ENCODE data around the gene PITPNC1.
"Not testable (repeated sequence)": the region's sequence is repeated elsewhere in the genome, so short reads cannot be mapped to it uniquely, and the experiment has no call there.

The PITPNC1 gene

DNA sequence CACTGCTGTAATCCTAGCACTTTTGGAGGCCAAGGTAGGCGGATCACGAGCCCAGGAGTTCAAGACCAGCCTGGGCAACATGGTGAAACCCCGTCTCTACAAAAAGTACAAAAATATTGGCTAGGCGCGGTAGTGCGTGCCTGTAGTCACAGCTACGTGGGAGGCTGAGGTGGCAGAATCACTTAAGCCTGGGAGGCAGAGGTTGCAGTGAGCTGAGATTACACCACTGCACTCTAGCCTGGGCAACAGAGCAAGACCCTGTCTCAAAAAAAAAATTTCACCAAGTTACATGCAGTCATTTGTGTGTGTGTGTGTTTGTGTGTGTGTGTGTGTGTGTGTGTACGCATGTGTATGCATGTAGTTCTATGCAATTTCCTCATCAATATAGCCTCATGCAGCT is 325.8 kb downstream of the PITPNC1 start:
- H3K4me3 Mint-ChIP-seq, ATAC-seq, H3K27me3 Mint-ChIP-seq, H3K27ac Mint-ChIP-seq, H3K4me1 Mint-ChIP-seq, H3K9me3 Mint-ChIP-seq, H3K36me3 Mint-ChIP-seq: not testable (repeated sequence)

DNA sequence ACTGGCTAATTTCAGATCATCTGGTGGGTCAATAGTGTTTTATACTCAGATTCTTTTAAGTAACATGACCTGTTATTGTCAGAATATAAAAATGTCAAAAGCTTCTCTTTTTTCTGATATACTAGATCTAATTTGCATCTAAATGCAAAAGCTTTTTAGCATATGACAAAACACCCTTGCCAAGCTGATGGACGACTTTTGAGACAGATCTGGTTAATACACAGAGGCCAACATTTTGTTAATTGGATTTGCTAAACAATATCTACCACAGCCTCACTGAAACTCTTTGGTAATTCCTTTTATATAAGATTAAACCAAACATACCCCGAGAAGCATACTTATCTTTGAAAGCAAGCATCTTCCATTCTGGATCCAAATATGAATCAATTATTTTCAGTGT is 330.4 kb downstream of the PITPNC1 start:
- Mint-ChIP-seq H3K27ac (no peak overlapping the region), H3K9me3 (no peaks in the 10 kb centered on the region), H3K27me3 (peaks cover 8% of the 10 kb centered on the region), H3K4me1 (no peaks in the 10 kb centered on the region), H3K4me3 (no peak overlapping the region), H3K36me3 (no peaks in the 10 kb centered on the region)
- no peak for ATAC-seq

DNA sequence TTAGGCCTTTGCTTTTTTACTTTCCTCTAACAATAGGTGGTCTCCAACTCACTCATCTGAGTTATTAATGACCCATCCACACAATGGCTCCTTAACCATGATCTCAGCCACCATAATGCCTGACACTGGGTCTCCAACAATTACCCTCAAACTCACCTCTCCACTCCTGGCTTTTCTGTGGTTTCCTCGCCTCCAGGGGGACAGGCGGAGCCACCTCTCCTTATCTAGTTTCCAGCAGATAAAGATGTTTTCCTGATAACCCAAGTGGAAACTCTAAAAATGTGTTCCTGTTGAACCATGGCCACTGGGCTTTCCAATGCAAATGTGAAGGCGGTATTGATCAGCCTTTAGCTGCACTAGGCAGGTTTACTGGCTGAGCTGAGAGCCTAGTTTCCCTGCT is 331.3 kb downstream of the PITPNC1 start:
- ATAC-seq, result no peak
- H3K27me3 Mint-ChIP-seq, result peaks cover 8% of the 10 kb centered on the region
- no peaks in the 10 kb centered on the region for H3K9me3 Mint-ChIP-seq
- H3K4me1 Mint-ChIP-seq, result no peaks in the 10 kb centered on the region
- no peak overlapping the region for H3K4me3 Mint-ChIP-seq
- H3K27ac Mint-ChIP-seq, result no peak overlapping the region
- H3K36me3 Mint-ChIP-seq, result no peaks in the 10 kb centered on the region

DNA sequence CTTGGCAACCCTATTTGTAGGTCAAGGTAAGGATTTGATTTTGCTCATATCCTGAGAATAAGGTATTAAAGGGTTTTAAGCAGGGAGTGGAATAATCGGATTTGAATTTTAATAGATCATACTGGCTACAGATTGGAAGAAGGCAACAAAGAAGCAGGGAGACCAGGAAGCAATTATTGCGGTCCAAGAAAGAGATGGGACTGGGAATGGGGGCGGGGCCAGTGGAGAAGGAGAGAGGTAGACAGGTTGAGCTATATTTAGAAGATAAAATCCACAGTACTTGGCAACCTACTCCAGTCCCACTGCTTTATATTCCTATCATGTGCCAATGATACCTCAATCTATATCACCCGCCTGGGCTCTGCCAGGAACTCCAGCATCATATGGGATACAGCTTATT is 334.8 kb downstream of the PITPNC1 start:
- Mint-ChIP-seq H3K27me3 (peaks cover 8% of the 10 kb centered on the region), H3K36me3 (peaks cover 4% of the 10 kb centered on the region), H3K4me1 (peaks cover 5% of the 10 kb centered on the region), H3K4me3 (no peak overlapping the region), H3K9me3 (peaks cover 3% of the 10 kb centered on the region), H3K27ac (no peak overlapping the region)
- ATAC-seq, result no peak

DNA sequence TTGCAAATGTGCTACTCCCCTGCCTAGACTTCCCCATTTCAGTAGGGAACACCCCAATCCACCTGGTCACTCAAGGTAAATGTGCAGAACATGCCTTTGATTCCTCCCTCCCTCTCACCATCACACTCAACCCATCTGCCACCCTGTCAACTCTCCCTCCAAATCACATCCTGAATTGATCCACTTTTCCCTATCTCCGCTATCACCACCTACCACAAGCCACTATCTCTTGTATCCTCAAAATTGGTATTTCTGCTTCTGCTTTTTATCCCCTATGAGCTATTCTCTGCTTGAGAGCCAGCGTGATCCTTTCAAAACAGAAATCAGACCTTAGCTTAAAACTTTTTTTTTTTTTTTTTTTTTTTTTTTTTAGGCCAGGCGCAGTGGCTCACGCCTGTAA is 335.3 kb downstream of the PITPNC1 start:
- H3K4me1 Mint-ChIP-seq, result peaks cover 10% of the 10 kb centered on the region
- no peak overlapping the region for H3K27ac Mint-ChIP-seq
- peaks cover 8% of the 10 kb centered on the region for H3K27me3 Mint-ChIP-seq
- peaks cover 3% of the 10 kb centered on the region for H3K9me3 Mint-ChIP-seq
- no peak overlapping the region for H3K4me3 Mint-ChIP-seq
- ATAC-seq, result no peak
- H3K36me3 Mint-ChIP-seq, result peaks cover 4% of the 10 kb centered on the region

DNA sequence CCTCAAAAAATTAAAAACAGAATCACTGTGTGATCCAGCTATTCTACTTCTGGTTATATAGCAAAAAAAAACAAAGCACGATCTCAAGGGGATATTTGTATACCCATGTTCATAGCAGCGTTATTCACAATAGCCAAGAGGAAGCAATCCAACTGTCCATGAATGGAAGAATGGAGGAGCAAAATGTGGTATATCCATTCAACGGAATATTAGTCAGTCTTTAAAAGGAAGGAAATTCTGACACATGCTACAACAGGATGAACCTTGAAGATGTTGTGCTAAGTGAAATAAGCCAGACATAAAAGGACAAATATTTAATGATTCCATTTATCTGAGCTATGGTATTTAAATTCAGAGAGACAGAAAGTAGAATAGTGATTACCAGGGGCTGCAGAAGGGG is 336.1 kb downstream of the PITPNC1 start:
- Mint-ChIP-seq H3K4me3 (no peak overlapping the region), H3K4me1 (peaks cover 14% of the 10 kb centered on the region), H3K9me3 (peaks cover 3% of the 10 kb centered on the region), H3K27me3 (peaks cover 8% of the 10 kb centered on the region), H3K36me3 (peaks cover 4% of the 10 kb centered on the region), H3K27ac (no peak overlapping the region)
- ATAC-seq, result no peak

DNA sequence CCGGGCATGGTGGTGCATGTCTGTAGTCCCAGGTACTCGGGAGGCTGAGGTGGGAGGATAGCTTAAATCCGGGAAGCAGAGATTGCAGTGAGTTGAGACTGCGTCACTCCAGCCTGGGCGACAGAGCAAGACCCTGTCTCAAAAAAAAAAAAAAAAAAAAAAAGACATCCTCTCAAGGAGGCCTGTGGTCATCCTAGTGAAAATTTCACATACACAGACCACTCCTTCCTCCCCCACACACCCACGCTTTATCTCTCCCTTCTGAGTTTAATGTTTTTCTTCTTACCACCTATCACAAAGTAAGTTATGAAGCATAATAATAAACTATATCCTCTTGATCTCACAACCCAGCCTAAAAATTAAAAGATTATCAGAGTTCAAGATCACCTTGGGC is 339.3 kb downstream of the PITPNC1 start:
- Mint-ChIP-seq H3K9me3 (peaks cover 3% of the 10 kb centered on the region), H3K4me3 (no peak overlapping the region), H3K4me1 (peaks cover 18% of the 10 kb centered on the region), H3K27me3 (no peaks in the 10 kb centered on the region), H3K27ac (peak overlapping the region; percentile 97), H3K36me3 (peaks cover 4% of the 10 kb centered on the region)
- ATAC-seq, result no peak

DNA sequence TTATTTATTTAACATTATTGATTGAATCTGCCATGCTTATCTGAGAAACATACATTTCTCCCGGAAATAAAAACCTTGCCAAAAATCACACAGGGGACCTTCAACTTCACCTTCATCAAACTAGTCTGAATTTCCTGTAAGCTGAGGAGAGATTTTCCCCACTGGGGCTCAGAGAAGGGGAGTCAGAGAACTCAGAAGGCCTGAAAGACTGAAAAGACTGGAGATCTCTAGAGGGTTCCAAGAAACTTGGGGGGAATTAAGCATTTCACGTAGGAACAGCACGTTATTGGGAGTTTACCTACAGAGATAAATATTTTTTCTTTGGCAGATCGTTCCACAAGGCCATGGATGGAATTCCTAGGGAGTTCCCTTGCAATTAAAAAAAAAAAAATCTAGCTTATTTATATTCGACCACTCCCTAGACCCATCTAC is 340.1 kb downstream of the PITPNC1 start:
- no peaks in the 10 kb centered on the region for H3K27me3 Mint-ChIP-seq
- H3K4me1 Mint-ChIP-seq, result peaks cover 18% of the 10 kb centered on the region
- ATAC-seq, result no peak
- peaks cover 11% of the 10 kb centered on the region for H3K36me3 Mint-ChIP-seq
- peak overlapping the region; percentile 97 for H3K27ac Mint-ChIP-seq
- H3K4me3 Mint-ChIP-seq, result peak overlapping the region; percentile 100
- peaks cover 3% of the 10 kb centered on the region for H3K9me3 Mint-ChIP-seq

DNA sequence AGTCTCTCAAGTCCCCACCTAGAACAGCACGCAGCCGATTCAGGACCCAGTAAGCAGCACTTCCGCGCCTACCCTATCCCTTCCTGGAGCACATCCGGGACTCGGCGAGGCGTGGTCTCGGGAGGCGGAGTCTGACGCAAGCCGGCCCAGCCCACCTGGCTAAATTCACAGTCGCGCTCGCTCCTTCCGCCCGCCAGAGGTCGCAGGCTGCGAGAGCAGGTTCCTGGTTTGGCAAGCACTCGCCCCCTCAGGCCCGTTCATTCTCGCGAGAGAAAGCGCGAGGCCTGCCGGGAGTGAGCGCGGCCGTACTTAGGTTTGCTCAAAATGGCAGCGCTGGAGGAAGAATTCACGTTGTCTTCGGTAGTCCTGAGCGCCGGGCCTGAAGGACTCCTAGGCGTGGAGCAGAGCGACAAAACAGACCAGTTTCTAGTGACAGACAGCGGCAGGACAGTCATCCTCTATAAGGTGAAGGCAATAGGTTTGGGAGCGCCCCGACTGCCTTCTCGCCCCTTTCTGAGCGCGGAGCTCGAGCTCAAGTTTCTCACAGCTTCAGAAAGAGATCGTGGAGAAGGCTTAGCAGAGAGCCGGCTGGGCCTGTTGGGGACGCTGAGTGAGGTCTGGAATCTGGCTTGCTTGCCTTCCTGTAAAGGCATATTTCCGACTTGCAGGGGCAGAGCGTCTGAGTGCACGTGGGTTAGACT is 340.7 kb downstream of the PITPNC1 start, which contains the start of gene NOL11:
NOL11 (plus strand) TSS at position 313 of the 701 bp plus-strand sequence; CDS start at position 325, 12 bp downstream.
- peaks cover 11% of the 10 kb centered on the region for H3K36me3 Mint-ChIP-seq
- H3K27me3 Mint-ChIP-seq, result no peaks in the 10 kb centered on the region
- ATAC-seq, result peak; percentile 100
- H3K4me3 Mint-ChIP-seq, result peak within 1 kb of the TSS; percentile 100
- peak within 1 kb of the TSS; percentile 97 for H3K27ac Mint-ChIP-seq
- peaks cover 18% of the 10 kb centered on the region for H3K4me1 Mint-ChIP-seq
- peaks cover 3% of the 10 kb centered on the region for H3K9me3 Mint-ChIP-seq

DNA sequence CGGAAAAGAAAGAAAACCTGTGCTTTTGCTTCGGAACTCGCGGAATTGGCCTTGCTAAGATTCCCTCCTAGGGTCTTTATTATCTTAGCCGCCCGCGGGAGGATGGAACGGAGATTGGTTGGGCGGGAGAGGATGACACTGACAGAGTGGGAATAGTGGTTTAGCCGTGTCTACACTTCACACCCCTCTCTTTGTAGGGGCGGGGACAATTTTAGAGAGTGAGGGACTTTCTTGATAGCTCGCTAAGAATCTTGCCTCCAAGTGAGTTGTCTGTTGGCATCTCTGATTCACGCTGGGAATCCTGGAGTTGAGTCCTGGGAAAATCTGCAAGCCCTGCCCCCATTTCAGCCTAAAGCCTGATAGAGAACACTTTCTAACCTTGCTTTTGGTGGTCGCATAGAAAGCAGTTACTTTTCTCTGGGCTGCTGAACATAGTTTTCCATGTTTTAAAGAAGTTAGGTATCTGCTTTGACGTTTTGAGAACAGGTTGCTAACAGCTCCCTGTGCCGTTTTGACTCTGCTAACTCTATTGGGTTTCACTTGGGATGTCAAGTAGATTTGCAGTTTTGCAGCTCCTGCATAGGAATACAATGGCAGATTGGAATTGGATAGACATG is 341.4 kb downstream of the PITPNC1 start:
- H3K27ac Mint-ChIP-seq, result peak overlapping the region; percentile 97
- ATAC-seq, result peak; percentile 10
- H3K4me3 Mint-ChIP-seq, result peak overlapping the region; percentile 100
- peaks cover 11% of the 10 kb centered on the region for H3K36me3 Mint-ChIP-seq
- no peaks in the 10 kb centered on the region for H3K27me3 Mint-ChIP-seq
- H3K4me1 Mint-ChIP-seq, result peaks cover 18% of the 10 kb centered on the region
- peaks cover 3% of the 10 kb centered on the region for H3K9me3 Mint-ChIP-seq

DNA sequence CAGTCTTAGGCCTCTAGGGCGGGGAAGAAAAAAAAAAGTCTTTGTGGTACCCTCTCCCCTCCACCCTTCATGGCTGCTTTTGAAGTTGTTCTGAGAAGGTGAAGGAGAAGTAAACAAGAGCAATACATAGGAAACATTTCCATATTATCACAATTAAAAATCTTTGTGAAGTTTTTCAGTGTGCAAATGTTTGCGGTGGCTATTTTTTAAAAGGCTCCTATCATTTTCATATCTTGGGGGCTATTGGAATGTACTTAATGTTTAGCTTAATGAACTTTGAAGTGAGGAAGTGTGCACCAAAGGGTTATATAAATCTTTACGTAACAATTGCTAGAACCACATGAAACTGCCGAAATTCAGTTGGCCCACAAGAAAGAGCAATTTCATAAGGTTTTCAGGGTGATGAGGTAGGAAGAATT is 348.3 kb downstream of the PITPNC1 start:
- Mint-ChIP-seq H3K4me1 (peaks cover 6% of the 10 kb centered on the region), H3K27me3 (no peaks in the 10 kb centered on the region), H3K36me3 (peaks cover 58% of the 10 kb centered on the region), H3K27ac (no peak overlapping the region), H3K4me3 (no peak overlapping the region), H3K9me3 (no peaks in the 10 kb centered on the region)
- no peak for ATAC-seq

DNA sequence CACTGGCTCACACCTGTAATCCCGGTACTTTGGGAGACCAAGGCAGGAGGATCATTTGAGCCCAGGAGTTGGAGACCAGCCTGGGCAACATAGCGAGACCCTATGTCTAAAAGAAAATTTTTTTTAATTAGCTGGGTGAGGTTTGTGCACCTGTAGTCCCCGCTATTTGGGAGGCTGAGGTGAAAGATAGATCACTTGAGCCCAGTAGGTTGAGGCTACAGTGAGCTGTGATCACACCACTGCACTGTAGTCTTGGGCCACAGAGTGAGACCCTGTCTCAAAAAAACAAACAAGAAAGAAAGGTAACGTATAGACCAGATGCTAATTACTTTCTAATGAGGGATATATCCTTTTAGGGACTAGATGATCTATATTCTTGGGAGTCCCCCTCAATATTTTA is 348.7 kb downstream of the PITPNC1 start:
- no peak for ATAC-seq
- no peak overlapping the region for H3K4me3 Mint-ChIP-seq
- H3K27ac Mint-ChIP-seq, result no peak overlapping the region
- peaks cover 6% of the 10 kb centered on the region for H3K4me1 Mint-ChIP-seq
- H3K36me3 Mint-ChIP-seq, result peaks cover 61% of the 10 kb centered on the region
- no peaks in the 10 kb centered on the region for H3K9me3 Mint-ChIP-seq
- no peaks in the 10 kb centered on the region for H3K27me3 Mint-ChIP-seq

DNA sequence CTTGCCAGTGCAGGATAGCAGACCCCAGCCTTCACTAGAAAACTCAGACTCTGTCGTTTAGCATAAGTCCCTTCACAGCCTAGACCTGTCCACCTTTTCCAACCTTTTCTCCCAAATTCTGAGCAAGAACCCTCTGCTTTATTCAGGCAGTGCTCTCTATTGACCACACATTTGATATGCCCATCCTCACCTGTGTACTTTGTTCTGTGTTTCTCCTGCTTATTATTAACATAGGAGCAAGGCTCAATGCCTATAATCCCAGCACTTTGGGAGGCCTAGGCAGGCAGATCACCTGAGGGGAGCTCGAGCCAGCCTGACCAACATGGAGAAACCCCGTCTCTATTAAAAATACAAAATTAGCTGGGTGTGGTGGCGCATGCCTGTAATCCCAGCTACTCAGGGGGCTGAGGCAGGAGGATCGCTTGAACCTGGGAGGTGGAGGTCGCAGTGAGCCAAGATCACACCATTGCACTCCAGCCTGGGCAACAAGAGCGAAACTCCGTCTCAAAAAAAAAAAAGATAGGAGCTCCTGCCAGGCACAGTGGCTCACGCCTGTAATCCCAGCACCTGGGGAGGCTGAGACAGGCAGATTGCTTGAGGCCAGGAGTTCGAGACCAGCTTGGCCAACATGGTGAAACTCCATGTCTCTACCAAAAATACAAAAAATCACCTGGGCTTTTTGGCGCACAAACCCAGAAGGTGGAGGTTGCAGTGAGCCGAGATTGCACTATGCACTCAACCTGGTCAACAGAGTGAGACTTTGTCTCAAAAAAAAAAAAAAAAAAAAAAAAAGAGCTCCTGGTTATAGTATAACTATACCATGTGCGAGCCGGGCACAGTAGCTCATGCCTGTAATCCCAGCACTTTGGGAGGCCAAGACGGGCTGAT is 350.3 kb downstream of the PITPNC1 start:
- H3K9me3 Mint-ChIP-seq, H3K27me3 Mint-ChIP-seq, H3K27ac Mint-ChIP-seq, H3K4me3 Mint-ChIP-seq, ATAC-seq, H3K4me1 Mint-ChIP-seq: not testable (repeated sequence)
- H3K36me3 Mint-ChIP-seq, result peaks cover 67% of the 10 kb centered on the region

DNA sequence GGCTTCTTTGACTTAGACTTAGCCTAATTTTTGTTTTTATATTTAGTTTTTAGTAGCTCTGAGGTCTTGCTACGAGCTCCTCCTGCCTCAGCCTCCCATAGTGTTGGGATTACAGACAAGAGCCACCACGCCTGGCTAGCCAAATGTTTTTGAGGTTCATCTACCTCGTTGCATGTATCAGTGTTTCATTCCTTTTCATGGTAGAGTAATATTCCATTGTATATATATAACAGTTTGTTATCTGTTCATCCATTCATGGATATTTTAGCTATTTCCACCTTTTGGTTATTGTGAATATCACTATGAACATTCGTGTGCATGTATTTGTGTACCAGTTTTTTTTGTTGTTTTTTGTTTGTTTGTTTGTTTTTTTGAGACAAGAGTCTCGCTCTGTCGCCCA is 352.8 kb downstream of the PITPNC1 start:
- Mint-ChIP-seq H3K9me3 (no peaks in the 10 kb centered on the region), H3K27me3 (no peaks in the 10 kb centered on the region), H3K4me3 (no peak overlapping the region), H3K4me1 (peaks cover 19% of the 10 kb centered on the region), H3K36me3 (peaks cover 82% of the 10 kb centered on the region), H3K27ac (no peak overlapping the region)
- ATAC-seq, result no peak

DNA sequence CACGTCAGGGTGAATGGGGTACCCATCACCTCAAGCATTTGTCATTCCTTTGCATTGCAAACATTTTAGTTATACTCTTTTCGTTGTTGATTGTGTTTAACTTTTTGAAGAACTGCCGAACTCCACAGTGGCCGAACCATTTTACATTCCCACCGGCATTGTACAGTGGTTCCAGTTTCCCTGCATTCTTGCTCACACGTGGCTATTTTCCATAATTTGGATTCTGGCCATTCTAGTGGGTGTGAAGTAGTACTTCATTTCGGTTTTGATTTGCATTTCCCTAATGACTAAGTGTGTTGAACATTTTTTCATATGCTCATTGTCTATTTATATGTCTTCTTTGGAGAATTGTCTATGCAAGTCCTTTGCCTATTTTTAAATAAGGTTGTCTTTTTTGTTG is 353.6 kb downstream of the PITPNC1 start:
- H3K27me3 Mint-ChIP-seq, result no peaks in the 10 kb centered on the region
- H3K27ac Mint-ChIP-seq, result no peak overlapping the region
- H3K4me1 Mint-ChIP-seq, result peaks cover 19% of the 10 kb centered on the region
- no peaks in the 10 kb centered on the region for H3K9me3 Mint-ChIP-seq
- no peak for ATAC-seq
- no peak overlapping the region for H3K4me3 Mint-ChIP-seq
- peaks cover 75% of the 10 kb centered on the region for H3K36me3 Mint-ChIP-seq

Data from stimulated activated memory B cell treated with anti-CD40 and anti-IgM and Interleukin-4, amounts not matched to agents 10 μg/mL and 1 μg/mL and 100 μg/mL, for 72 hours (primary cell).